HEK293T (cell line): Measurements from ENCODE around the gene UPK2.

Experiments used
- CTCF ChIA-PET: fragments of 350-600 bp; formaldehyde crosslinking; extraction: SDS; loops from one replicate; lab custom pipeline; 2021; ENCODE audit warnings: antibody characterized with exemption, inconsistent platforms; lab: Yijun Ruan, JAX
- POLR2A ChIA-PET: fragments of 350-600 bp; formaldehyde crosslinking; extraction: SDS; loops from one replicate; lab custom pipeline; 2020; ENCODE audit warnings: antibody characterized with exemption, inconsistent platforms; lab: Yijun Ruan, JAX
- DNase-seq: peaks from one replicate; pipeline ENCODE4 v3.0.0; 2012; ENCODE audit warnings: mixed read lengths; ENCODE audit errors: extremely low spot score
- ARNT ChIP-seq: fragments of 450-650 bp; IDR thresholded peaks from 2 replicates; pipeline ENCODE4 v1.6.1; 2017; ENCODE audit warnings: mild to moderate bottlenecking
- BHLHE40 ChIP-seq: fragments of 450-650 bp; IDR thresholded peaks from 2 replicates; pipeline ENCODE4 v1.6.1; 2016; ENCODE audit warnings: mild to moderate bottlenecking, moderate library complexity, borderline replicate concordance
- CTBP1 ChIP-seq: fragments of 450-650 bp; IDR thresholded peaks from 2 replicates; pipeline ENCODE4 v1.6.1; 2016; ENCODE audit warnings: borderline replicate concordance
- ELF4 ChIP-seq: fragments of 450-650 bp; IDR thresholded peaks from 2 replicates; pipeline ENCODE4 v1.6.1; 2017; ENCODE audit warnings: antibody characterized with exemption
- FOXA1 ChIP-seq: fragments of 450-650 bp; IDR thresholded peaks from 2 replicates; pipeline ENCODE4 v1.6.1; 2016; ENCODE audit warnings: mild to moderate bottlenecking
- FOXK2 ChIP-seq: fragments of 450-650 bp; IDR thresholded peaks from 2 replicates; pipeline ENCODE4 v1.6.1; 2016; ENCODE audit warnings: mild to moderate bottlenecking
- FOXM1 ChIP-seq: fragments of 450-650 bp; IDR thresholded peaks from 2 replicates; pipeline ENCODE4 v1.6.1; 2017; ENCODE audit warnings: mild to moderate bottlenecking, borderline replicate concordance
- HDGF ChIP-seq: fragments of 450-650 bp; IDR thresholded peaks from 2 replicates; pipeline ENCODE4 v1.6.1; 2017; ENCODE audit warnings: antibody characterized with exemption, borderline replicate concordance
- L3MBTL2 ChIP-seq: fragments of 450-650 bp; conservative IDR thresholded peaks from 2 replicates; pipeline ENCODE4 v1.6.1; 2016; ENCODE audit warnings: mild to moderate bottlenecking
- LEF1 ChIP-seq: fragments of 450-650 bp; IDR thresholded peaks from 2 replicates; pipeline ENCODE4 v1.6.1; 2017; ENCODE audit warnings: mild to moderate bottlenecking, borderline replicate concordance
- NFRKB ChIP-seq: fragments of 450-650 bp; IDR thresholded peaks from 2 replicates; pipeline ENCODE4 v1.6.1; 2016; ENCODE audit warnings: mild to moderate bottlenecking, moderate library complexity
- SP1 ChIP-seq: fragments of 450-650 bp; IDR thresholded peaks from 2 replicates; pipeline ENCODE4 v1.6.1; 2017
- SUZ12 ChIP-seq: fragments of 450-650 bp; IDR thresholded peaks from 2 replicates; pipeline ENCODE4 v1.6.1; 2016; ENCODE audit warnings: mild to moderate bottlenecking
- TARDBP ChIP-seq: fragments of 450-650 bp; IDR thresholded peaks from 2 replicates; pipeline ENCODE4 v1.6.1; 2016
- ZNF384 ChIP-seq: fragments of 450-650 bp; IDR thresholded peaks from 2 replicates; pipeline ENCODE4 v1.6.1; 2016
- TF ChIP-seq, protein P1 (sequence below): fragments of 450-650 bp; IDR thresholded peaks from 2 replicates; pipeline ENCODE4 v1.6.1; 2016

Gene UPK2

GRCh38 chr11:118912742-118913410, 43.2 kb upstream of the UPK2 start:
- TF ChIP-seq SP1 (no peak), ELF4 (no peak)
- POLR2A ChIA-PET, result interaction anchor here (0.7 to 6.6 kb wide), 4 partner anchors 9 to 182 kb away, joined by 3 to 50 read pairs (median 3); partner anchors contain the start of genes BCL9L and DDX6
- DNase-seq, result no peak
- CTCF ChIA-PET, result interaction anchor here (0.7 to 1.8 kb wide), 3 partner anchors 13 to 18 kb away, joined by 3 to 6 read pairs (median 5); partner anchors contain the start of gene BCL9L

DNA sequence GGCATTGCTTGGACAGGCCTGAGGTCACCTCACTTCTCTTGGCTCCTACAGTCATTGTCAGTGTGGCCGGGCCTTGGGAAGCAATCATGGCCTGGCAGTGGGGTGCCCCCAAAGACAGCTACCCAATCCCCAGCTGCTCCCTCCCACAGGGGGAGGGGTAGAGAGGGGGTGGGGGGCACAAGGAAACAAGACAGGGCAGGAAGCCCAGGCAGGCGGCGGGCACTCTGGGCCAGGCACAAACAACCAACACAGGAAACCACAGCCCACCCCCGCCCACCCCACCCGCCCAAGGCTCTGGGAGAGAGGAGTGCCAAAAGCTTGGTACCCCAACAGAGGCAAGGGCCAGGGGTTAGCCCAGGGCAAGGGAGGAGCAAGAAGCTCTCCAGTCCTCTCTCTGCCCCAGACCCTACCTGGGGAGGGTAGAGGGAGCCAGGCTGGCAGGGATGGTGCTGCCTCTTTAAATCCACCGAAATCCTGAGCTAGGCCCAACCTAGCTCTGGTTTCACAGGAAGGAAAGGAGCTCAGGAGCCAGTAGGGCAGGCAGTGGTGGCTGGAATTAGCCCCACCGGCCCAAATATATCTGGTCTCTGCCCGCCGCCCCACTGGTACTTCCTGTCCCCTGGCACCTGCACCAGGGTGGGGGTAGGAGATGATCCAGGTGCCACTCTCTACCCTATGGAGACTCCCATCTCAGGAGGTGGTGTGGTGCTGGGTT, 42.5 kb upstream of the UPK2 start:
- POLR2A ChIA-PET, result interaction anchor here (6.6 kb wide), 1 partner anchor 11 kb away, joined by 50 read pairs; the partner anchor contains the start of gene BCL9L
- no peak for TF ChIP-seq ZNF384
- CTCF ChIA-PET, result interaction anchor here (0.8 kb wide), 1 partner anchor 411 kb away, joined by 3 read pairs; no protein-coding TSS in a partner anchor
- no peak for DNase-seq

DNA sequence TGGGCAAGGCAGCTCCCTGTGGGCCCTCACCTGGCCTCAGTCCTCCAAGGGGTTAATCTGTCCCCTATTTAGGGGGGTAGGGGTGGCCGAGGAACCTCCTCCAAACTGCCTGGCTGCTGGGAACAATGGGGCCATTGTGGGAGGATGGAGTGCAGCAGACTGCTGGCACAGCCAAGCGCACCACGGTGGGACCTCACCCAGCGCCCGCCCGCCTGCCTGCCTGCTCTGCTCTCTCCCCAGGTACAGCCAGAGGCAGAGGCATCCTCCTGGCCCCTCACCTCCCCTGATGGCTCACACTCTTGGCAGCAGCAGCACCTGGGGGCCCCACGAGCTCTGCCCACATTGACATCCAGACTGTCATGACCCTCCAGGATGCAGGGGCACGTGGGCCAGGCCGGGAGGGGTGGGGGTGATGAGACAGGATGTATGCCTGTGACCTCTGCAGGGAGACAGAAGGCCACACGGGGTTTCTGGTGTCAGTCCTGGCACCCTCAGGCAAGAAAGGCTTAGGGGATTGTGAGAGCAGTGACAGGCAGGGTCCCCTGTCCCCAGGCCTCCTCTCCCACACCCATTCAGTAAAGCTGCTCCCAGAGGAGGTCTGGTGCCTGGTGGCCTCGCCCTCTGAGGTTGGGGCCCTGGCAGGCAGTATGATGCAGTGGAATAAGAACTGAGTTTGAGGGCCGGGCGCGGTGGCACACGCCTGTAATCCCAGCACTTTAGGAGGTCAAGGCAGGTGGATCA, 41.8 kb upstream of the UPK2 start:
- POLR2A ChIA-PET, result interaction anchor here (6.6 kb wide), 1 partner anchor 11 kb away, joined by 50 read pairs; the partner anchor contains the start of gene BCL9L
- no peak for DNase-seq
- TF ChIP-seq FOXM1 (no peak), NFRKB (no peak), BHLHE40 (no peak)
- CTCF ChIA-PET, result interaction anchor here (0.8 to 1.1 kb wide), 2 partner anchors 14 to 410 kb away, joined by 3 read pairs; no protein-coding TSS in a partner anchor

DNA sequence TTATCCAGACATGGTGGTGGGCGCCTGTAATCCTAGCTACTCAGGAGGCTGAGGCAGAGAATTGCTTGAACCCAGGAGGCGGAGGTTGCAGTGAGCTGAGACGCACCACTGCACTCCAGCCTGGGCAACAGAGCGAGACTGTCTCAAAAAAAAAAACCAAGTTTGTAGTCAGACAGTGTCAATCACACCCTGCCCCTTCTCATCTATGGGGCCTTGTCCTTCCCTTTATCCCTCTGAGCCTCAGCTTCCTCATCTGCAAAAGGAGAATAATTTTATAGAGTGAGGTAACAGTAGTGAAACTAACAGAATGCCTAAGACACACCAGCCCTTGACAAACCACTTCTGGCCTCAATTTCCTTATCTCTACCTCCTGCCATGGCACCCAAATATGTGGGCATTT, 41.1 kb upstream of the UPK2 start:
- TF ChIP-seq LEF1 (no peak), L3MBTL2 (no peak), FOXM1 (no peak), ZNF384 (no peak), FOXA1 (no peak), TARDBP (no peak), HDGF (no peak), NFRKB (no peak), SP1 (no peak), SUZ12 (no peak), FOXK2 (no peak)
- POLR2A ChIA-PET, result no interaction called here
- CTCF ChIA-PET, result interaction anchor here (1.1 kb wide), 1 partner anchor 13 kb away, joined by 3 read pairs; no protein-coding TSS in a partner anchor
- DNase-seq, result no peak

DNA sequence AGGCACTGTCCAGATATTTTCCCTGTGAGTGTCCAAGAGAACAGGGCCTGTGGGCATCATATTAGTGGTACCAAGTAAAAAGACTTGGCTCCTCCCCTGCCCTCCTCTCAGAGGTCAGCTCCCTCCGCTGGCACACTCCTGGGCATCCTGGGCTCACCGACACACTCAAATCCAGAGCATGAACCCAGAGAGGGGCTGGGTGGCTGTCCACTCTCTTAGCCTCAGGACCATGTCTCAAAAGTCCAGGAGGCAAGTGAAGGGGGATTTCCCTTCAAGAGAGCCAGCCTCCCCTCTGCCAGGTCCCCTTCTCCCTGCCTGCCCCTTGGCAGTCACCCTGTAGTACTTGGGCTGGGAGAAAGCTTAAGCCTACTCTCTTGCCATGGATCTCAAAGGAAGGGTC, 40.7 kb upstream of the UPK2 start:
- CTCF ChIA-PET, result interaction anchor here (1.1 kb wide), 1 partner anchor 13 kb away, joined by 3 read pairs; no protein-coding TSS in a partner anchor

DNA sequence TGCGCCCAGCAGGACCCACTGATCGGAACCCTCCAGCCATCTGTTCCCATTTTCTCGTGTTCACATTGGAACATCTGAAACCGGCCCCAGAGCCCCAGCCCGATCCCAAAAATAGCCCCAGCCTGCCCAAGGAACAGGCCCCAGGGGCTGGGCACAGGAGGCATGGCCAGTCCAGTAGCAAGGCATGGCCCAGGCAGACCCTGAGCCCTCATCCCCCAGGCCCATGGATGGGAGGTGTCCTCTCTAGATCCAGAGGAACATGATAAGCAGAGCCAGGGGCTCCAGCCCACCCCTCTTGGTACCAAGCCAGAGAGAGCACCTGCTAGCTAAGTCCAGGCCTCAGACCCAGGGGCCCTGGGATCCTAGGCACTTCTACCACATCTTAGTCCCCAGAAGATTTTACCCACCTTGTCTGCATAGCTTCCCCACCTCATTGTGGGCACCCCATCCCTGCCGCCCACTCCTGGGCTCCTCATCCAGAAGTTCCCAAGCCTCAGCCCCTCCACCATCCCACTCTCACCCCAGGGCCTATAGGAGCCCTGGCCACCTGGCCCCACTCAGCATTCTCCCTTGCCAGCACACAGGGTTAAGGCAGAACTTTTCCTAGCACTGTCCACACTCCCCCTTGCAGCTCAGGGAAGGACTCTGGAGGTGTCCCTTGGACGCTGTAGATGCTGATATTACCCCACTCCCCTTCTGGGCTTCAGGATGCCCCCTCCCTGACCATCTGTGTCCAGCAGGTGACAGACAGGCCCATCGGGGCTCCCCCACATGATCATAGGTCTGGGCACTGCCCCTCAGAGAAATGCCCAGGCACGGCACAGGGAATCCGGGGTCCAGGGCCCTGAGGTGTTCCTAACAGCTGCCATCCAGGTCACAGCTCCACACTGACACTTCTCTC, 39.9 kb upstream of the UPK2 start:
- ChIA-PET CTCF (no interaction called here), POLR2A (interaction anchor here (0.9 kb wide), 1 partner anchor 10 kb away, joined by 3 read pairs; the partner anchor contains the start of gene BCL9L)
- no peak for DNase-seq
- no peak for TF ChIP-seq HDGF
- TF ChIP-seq NFRKB, result no peak
- no peak for TF ChIP-seq CTBP1
- TF ChIP-seq LEF1, result no peak
- no peak for TF ChIP-seq ELF4
- TF ChIP-seq SUZ12, result no peak
- TF ChIP-seq, protein P1, sequence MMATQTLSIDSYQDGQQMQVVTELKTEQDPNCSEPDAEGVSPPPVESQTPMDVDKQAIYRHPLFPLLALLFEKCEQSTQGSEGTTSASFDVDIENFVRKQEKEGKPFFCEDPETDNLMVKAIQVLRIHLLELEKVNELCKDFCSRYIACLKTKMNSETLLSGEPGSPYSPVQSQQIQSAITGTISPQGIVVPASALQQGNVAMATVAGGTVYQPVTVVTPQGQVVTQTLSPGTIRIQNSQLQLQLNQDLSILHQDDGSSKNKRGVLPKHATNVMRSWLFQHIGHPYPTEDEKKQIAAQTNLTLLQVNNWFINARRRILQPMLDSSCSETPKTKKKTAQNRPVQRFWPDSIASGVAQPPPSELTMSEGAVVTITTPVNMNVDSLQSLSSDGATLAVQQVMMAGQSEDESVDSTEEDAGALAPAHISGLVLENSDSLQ, result no peak
- TF ChIP-seq BHLHE40, result no peak
- TF ChIP-seq FOXA1, result no peak
- no peak for TF ChIP-seq L3MBTL2
- TF ChIP-seq FOXM1, result no peak
- TF ChIP-seq FOXK2, result no peak
- no peak for TF ChIP-seq TARDBP
- TF ChIP-seq ARNT, result no peak
- TF ChIP-seq ZNF384, result no peak
- TF ChIP-seq SP1, result no peak

More for the DNA sequence above, 40.7 kb upstream of the UPK2 start:
- TF ChIP-seq BHLHE40, result no peak
- TF ChIP-seq HDGF, result no peak
- TF ChIP-seq NFRKB, result no peak
- TF ChIP-seq FOXA1, result no peak
- no peak for TF ChIP-seq CTBP1
- no peak for TF ChIP-seq L3MBTL2
- no peak for TF ChIP-seq ZNF384
- no peak for TF ChIP-seq LEF1
- no peak for TF ChIP-seq SUZ12
- TF ChIP-seq ARNT, result no peak
- no peak for TF ChIP-seq FOXM1
- no peak for TF ChIP-seq SP1
- TF ChIP-seq TARDBP, result no peak
- TF ChIP-seq ELF4, result no peak
- TF ChIP-seq, protein P1, result no peak
- no peak for TF ChIP-seq FOXK2
- DNase-seq, result no peak
- POLR2A ChIA-PET, result no interaction called here
